ENCODE measurements around the gene ANKRD13A. TPM values are rescaled to one million over a fixed set of nuclear protein-coding genes. Genes with fewer than 3 reads are reported as not detected.

The ANKRD13A gene
- polyA plus RNA-seq, 1 donor, result 29.3 TPM

Other genes starting within 250 kb of the ANKRD13A start
- gene TRPV4, start 166.0 kb upstream of the ANKRD13A start, polyA plus RNA-seq, result 0.76 TPM
- gene GLTP, start 118.9 kb upstream of the ANKRD13A start, polyA plus RNA-seq, result 24.3 TPM
- gene TCHP, start 99.2 kb upstream of the ANKRD13A start, polyA plus RNA-seq, result 27.7 TPM
- 39.7 TPM for gene GIT2, start 3.1 kb upstream of the ANKRD13A start, polyA plus RNA-seq
- gene C12orf76, start 49.1 kb downstream of the ANKRD13A start, polyA plus RNA-seq, result 36.1 TPM
- 12.6 TPM for gene IFT81, start 124.9 kb downstream of the ANKRD13A start, polyA plus RNA-seq